Esophagus squamous epithelium (tissue), 5 donors: ENCODE data around the gene PIBF1. TPM values are rescaled to one million over a fixed set of nuclear protein-coding genes. Genes with fewer than 3 reads are reported as not detected.
"Not testable (repeated sequence)": the region's sequence is repeated elsewhere in the genome, so short reads cannot be mapped to it uniquely, and the experiment has no call there.

Experiments used
- DNase-seq: peaks from one replicate; lab custom pipeline; 2025; lab: John Stamatoyannopoulos, UW
- H3K27ac ChIP-seq, 4 donors: fragments of 200-600 bp; sonication (generic); one replicate each; pipeline ENCODE4 v1.5.1; 2016 to 2019; ENCODE audit warnings: mild to moderate bottlenecking in 1 of 4
- H3K27me3 ChIP-seq, 4 donors: fragments of 200-600 bp; sonication (generic); 1 replicate in 3 of 4; 2 replicates in 1 of 4; pipeline versions ENCODE4 v1.5.1 to v1.6.0; 2017 to 2021; ENCODE audit warnings: antibody characterized with exemption in 1 of 4
- H3K36me3 ChIP-seq, 3 donors: fragments of 200-600 bp; sonication (generic); one replicate each; pipeline ENCODE4 v1.5.1; 2016 to 2019
- H3K4me1 ChIP-seq, 3 donors: fragments of 200-600 bp; sonication (generic); one replicate each; pipeline ENCODE4 v1.5.1; 2017 to 2019
- H3K4me3 ChIP-seq, 4 donors: fragments of 200-600 bp; sonication (generic); 1 replicate in 3 of 4; 2 replicates in 1 of 4; pipeline ENCODE4 v1.5.1; 2016 to 2019; ENCODE audit warnings: mild to moderate bottlenecking in 2 of 4, moderate library complexity in 1 of 4
- H3K9me3 ChIP-seq, 3 donors: fragments of 200-600 bp; sonication (generic); one replicate each; pipeline ENCODE4 v1.5.1; 2016 to 2019
- CTCF ChIP-seq, 6 experiments: fragments of 450-650 bp in 4 of 6; fragments of 200-600 bp in 2 of 6; sonication (generic) in 2 of 6; IDR thresholded peaks; one replicate each; pipeline ENCODE4 v1.5.1; 2016 to 2019; ENCODE audit warnings: antibody characterized with exemption in 6 of 6, mild to moderate bottlenecking in 4 of 6, moderate library complexity in 4 of 6
- POLR2A ChIP-seq, 4 donors: fragments of 450-650 bp; IDR thresholded peaks; one replicate each; pipeline ENCODE4 v1.6.1; 2017; ENCODE audit warnings: antibody characterized with exemption in 4 of 4, mild to moderate bottlenecking in 4 of 4, moderate library complexity in 3 of 4
- WGBS, 2 donors: methylation state at CpG; one replicate each; pipeline ENCODE4 v1.1.5; 2018; 5-methylcytosine and 5-hydroxymethylcytosine counted together
- intact Hi-C: fragments of 100-400 bp; cut with DNase I; formaldehyde crosslinking; loops from one replicate; pipeline ENCODE4 v1.15.0; 2022
- total RNA-seq, 4 donors: library from RNA; depleted of rRNA; stranded (reverse); fragments of >200 nt; gene quantifications; one replicate each; pipeline ENCODE4 v1.1.0, GENCODE V29; 2016
- donor health status: DM: yes; HTN: yes; CAD: no.

The PIBF1 gene
- total RNA-seq, 4 donors from 2014 or later = 10.6 to 18.7 (median 11.9) TPM

- peaks cover 0 to 25% (median 5%) of the 10 kb centered on the region in 3 donors for H3K36me3 ChIP-seq
- peaks cover 0 to 5% (median 0%) of the 10 kb centered on the region in 3 donors for H3K9me3 ChIP-seq
- no peak overlapping the region for H3K27ac ChIP-seq
- H3K27me3 ChIP-seq = no peaks in the 10 kb centered on the region
- intact Hi-C loops = no loop called here
- no peak for TF ChIP-seq CTCF (IDR thresholded peaks at IDR 0.05)
- TF ChIP-seq POLR2A (IDR thresholded peaks at IDR 0.05) = no peak
- DNase-seq = no peak
- H3K4me1 ChIP-seq = no peaks in the 10 kb centered on the region
- H3K4me3 ChIP-seq = no peak overlapping the region
- 90 to 93% methylated on average over 3 of the region's 3 CpGs for WGBS, 2 donors
These were observed 109.5 kb downstream of the PIBF1 start for GRCh38 chr13:72891423-72891822.

GRCh38 chr13:72896869-72897268 is 114.9 kb downstream of the PIBF1 start:
- no peak overlapping the region for H3K27ac ChIP-seq
- DNase-seq = no peak
- H3K36me3 ChIP-seq = peaks cover 0 to 26% (median 5%) of the 10 kb centered on the region in 3 donors
- no peak for TF ChIP-seq POLR2A (IDR thresholded peaks at IDR 0.05)
- TF ChIP-seq CTCF (IDR thresholded peaks at IDR 0.05) = no peak
- H3K9me3 ChIP-seq = peaks cover 0 to 8% (median 0%) of the 10 kb centered on the region in 3 donors
- H3K4me3 ChIP-seq = no peak overlapping the region
- intact Hi-C loops = no loop called here
- no peaks in the 10 kb centered on the region for H3K27me3 ChIP-seq
- H3K4me1 ChIP-seq = peaks cover 0 to 6% (median 0%) of the 10 kb centered on the region in 3 donors
- 96 to 98% methylated on average over 4 of the region's 4 CpGs for WGBS, 2 donors

- H3K27ac ChIP-seq, intact Hi-C loops, H3K27me3 ChIP-seq, DNase-seq, H3K9me3 ChIP-seq, H3K4me1 ChIP-seq, H3K4me3 ChIP-seq, H3K36me3 ChIP-seq: not testable (repeated sequence)
- WGBS, 2 donors = 59 to 66% methylated on average over 7 of the region's 7 CpGs
These were observed 119.6 kb downstream of the PIBF1 start for GRCh38 chr13:72901546-72901945.

- no peaks in the 10 kb centered on the region for H3K4me1 ChIP-seq
- H3K27me3 ChIP-seq = no peaks in the 10 kb centered on the region
- no peak overlapping the region for H3K27ac ChIP-seq
- H3K4me3 ChIP-seq = no peak overlapping the region
- DNase-seq = no peak
- intact Hi-C loops = no loop called here
- peaks cover 0 to 57% (median 5%) of the 10 kb centered on the region in 3 donors for H3K36me3 ChIP-seq
- H3K9me3 ChIP-seq = no peaks in the 10 kb centered on the region
- TF ChIP-seq POLR2A (IDR thresholded peaks at IDR 0.05) (no peak), CTCF (IDR thresholded peaks at IDR 0.05) (no peak)
- 97 to 98% methylated on average over 4 of the region's 4 CpGs for WGBS, 2 donors
These were observed 126.5 kb downstream of the PIBF1 start for GRCh38 chr13:72908416-72908815.

GRCh38 chr13:72911981-72912380 is 130.0 kb downstream of the PIBF1 start:
- H3K27ac ChIP-seq = no peak overlapping the region
- DNase-seq = no peak
- TF ChIP-seq POLR2A (IDR thresholded peaks at IDR 0.05) = no peak
- no peak for TF ChIP-seq CTCF (IDR thresholded peaks at IDR 0.05)
- no peak overlapping the region for H3K4me3 ChIP-seq
- intact Hi-C loops = no loop called here
- WGBS, 2 donors = 94 to 100% methylated on average over 1 of the region's 1 CpG
- peaks cover 0 to 56% (median 5%) of the 10 kb centered on the region in 3 donors for H3K36me3 ChIP-seq
- no peaks in the 10 kb centered on the region for H3K9me3 ChIP-seq
- no peaks in the 10 kb centered on the region for H3K4me1 ChIP-seq
- H3K27me3 ChIP-seq = no peaks in the 10 kb centered on the region

- Histone ChIP-seq H3K9me3 (no peaks in the 10 kb centered on the region), H3K4me3 (no peak overlapping the region), H3K4me1 (no peaks in the 10 kb centered on the region), H3K36me3 (peaks cover 0 to 53% (median 0%) of the 10 kb centered on the region in 3 donors), H3K27me3 (no peaks in the 10 kb centered on the region), H3K27ac (no peak overlapping the region)
- TF ChIP-seq CTCF (IDR thresholded peaks at IDR 0.05) (no peak), POLR2A (IDR thresholded peaks at IDR 0.05) (no peak)
- intact Hi-C loops = no loop called here
- WGBS, 2 donors = 51 to 58% methylated on average over 2 of the region's 2 CpGs
- no peak for DNase-seq
These were observed 138.2 kb downstream of the PIBF1 start for GRCh38 chr13:72920097-72920496.
